GM23338 (cell line): Measurements from ENCODE around the gene PTAR1. TPM values are rescaled to one million over a fixed set of nuclear protein-coding genes. Genes with fewer than 3 reads are reported as not detected.
"Not testable (repeated sequence)": the region's sequence is repeated elsewhere in the genome, so short reads cannot be mapped to it uniquely, and the experiment has no call there.

Experiments
- ATAC-seq: fragments of 200-7000 bp; cut with Tn5 transposase; 3 replicates; pipeline ENCODE4 v1.9.1; 2020
- DNase-seq: peaks from one replicate; pipeline ENCODE4 v3.0.0-alpha.2; 2015; ENCODE audit warnings: low spot score
- H2AFZ ChIP-seq: fragments of 200-600 bp; sonication (generic); 2 replicates; pipeline ENCODE4 v1.8.0; 2016; ENCODE audit warnings: antibody characterized with exemption, mild to moderate bottlenecking, moderate library complexity
- H3F3A ChIP-seq: fragments of 200-600 bp; sonication (generic); replicated peaks from 2 replicates; pipeline ENCODE4 v1.8.0; 2017; ENCODE audit warnings: antibody characterized with exemption, mixed run types, low read depth
- H3K27ac ChIP-seq: fragments of 200-600 bp; sonication (generic); 2 replicates; pipeline ENCODE4 v1.6.1; 2016; ENCODE audit warnings: low read depth
- H3K27me3 ChIP-seq: fragments of 200-600 bp; sonication (generic); 2 replicates; pipeline ENCODE4 v1.8.0; 2016; ENCODE audit warnings: mild to moderate bottlenecking, mixed run types, moderate library complexity; ENCODE audit not compliant: insufficient read depth
- H3K36me3 ChIP-seq: fragments of 200-600 bp; sonication (generic); 2 replicates; pipeline ENCODE4 v1.8.0; 2016; ENCODE audit warnings: mild to moderate bottlenecking; ENCODE audit not compliant: insufficient read depth
- H3K4me1 ChIP-seq: fragments of 200-600 bp; sonication (generic); 2 replicates; pipeline ENCODE4 v1.8.0; 2016; ENCODE audit warnings: mild to moderate bottlenecking, moderate library complexity; ENCODE audit not compliant: insufficient read depth
- H3K4me2 ChIP-seq: fragments of 200-600 bp; sonication (generic); 2 replicates; pipeline ENCODE4 v1.7.1; 2017; ENCODE audit warnings: mixed run types
- H3K4me3 ChIP-seq: fragments of 200-600 bp; sonication (generic); 2 replicates; pipeline ENCODE4 v1.6.1; 2016; ENCODE audit warnings: mixed run types
- H3K79me2 ChIP-seq: fragments of 200-600 bp; sonication (generic); replicated peaks from 2 replicates; pipeline ENCODE4 v1.8.0; 2017; ENCODE audit warnings: mild to moderate bottlenecking; ENCODE audit not compliant: insufficient read depth
- H3K9me2 ChIP-seq: fragments of 200-600 bp; sonication (generic); 2 replicates; pipeline ENCODE4 v1.8.0; 2017; ENCODE audit not compliant: insufficient read depth
- H4K20me1 ChIP-seq: fragments of 200-600 bp; sonication (generic); replicated peaks from 2 replicates; pipeline ENCODE4 v1.8.0; 2017; ENCODE audit warnings: mild to moderate bottlenecking; ENCODE audit not compliant: insufficient read depth
- H3K27ac Mint-ChIP-seq: 2 replicates; pipeline ENCODE4 v1.8.0; 2020; ENCODE audit warnings: inconsistent platforms, mild to moderate bottlenecking, moderate library complexity, mixed read lengths
- H3K27me3 Mint-ChIP-seq: 3 replicates; pipeline ENCODE4 v1.8.0; 2022; ENCODE audit warnings: low read depth, mild to moderate bottlenecking, moderate library complexity, mixed read lengths, inconsistent platforms; ENCODE audit not compliant: insufficient read depth, poor library complexity
- H3K36me3 Mint-ChIP-seq: 3 replicates; pipeline ENCODE4 v1.8.0; 2021; ENCODE audit warnings: low read depth, mild to moderate bottlenecking, inconsistent platforms, moderate library complexity, mixed read lengths
- H3K4me1 Mint-ChIP-seq: 3 replicates; pipeline ENCODE4 v1.8.0; 2020; ENCODE audit warnings: mild to moderate bottlenecking, inconsistent platforms, mixed read lengths
- H3K4me3 Mint-ChIP-seq: 3 replicates; pipeline ENCODE4 v1.8.0; 2021; ENCODE audit warnings: moderate library complexity, mild to moderate bottlenecking, inconsistent platforms, mixed read lengths
- H3K9me3 Mint-ChIP-seq: 3 replicates; pipeline ENCODE4 v1.8.0; 2020; ENCODE audit warnings: moderate library complexity, mild to moderate bottlenecking, inconsistent platforms, mixed read lengths
- CREB1 ChIP-seq: fragments of 250-450 bp; sonication (Bioruptor Pico); IDR thresholded peaks from 2 replicates; pipeline ENCODE4 v1.5.0; 2020; ENCODE audit warnings: low read depth, mild to moderate bottlenecking, moderate library complexity
- ETS1 ChIP-seq: IDR thresholded peaks from 2 replicates; pipeline ENCODE4 v1.6.1; 2016; ENCODE audit warnings: antibody characterized with exemption
- EZH2 ChIP-seq: fragments of 200-600 bp; sonication (generic); IDR thresholded peaks from one replicate; pipeline ENCODE4 v1.8.0; 2017; ENCODE audit warnings: antibody characterized with exemption, mild to moderate bottlenecking, low read depth; ENCODE audit not compliant: unreplicated experiment
- EZH2phosphoT487 ChIP-seq: fragments of 200-600 bp; sonication (generic); IDR thresholded peaks from one replicate; pipeline ENCODE4 v1.8.1; 2018; ENCODE audit warnings: antibody characterized with exemption; ENCODE audit not compliant: unreplicated experiment
- NANOG ChIP-seq: IDR thresholded peaks from 2 replicates; pipeline ENCODE4 v1.6.1; 2016; ENCODE audit warnings: antibody characterized with exemption, borderline replicate concordance
- POLR2AphosphoS5 ChIP-seq: IDR thresholded peaks from 2 replicates; pipeline ENCODE4 v1.6.1; 2016; ENCODE audit warnings: antibody characterized with exemption, low read depth
- ZNF331 ChIP-seq: fragments of 250-450 bp; sonication (Bioruptor Pico); IDR thresholded peaks from 2 replicates; pipeline ENCODE4 v1.5.0; 2020; ENCODE audit warnings: low read depth, mild to moderate bottlenecking, moderate library complexity
- polyA plus RNA-seq: library from polyadenylated mRNA; unstranded; fragments of >200 nt; fragmentation: Nextera tagmentation; extraction: Ambion mirVana; gene quantifications from 2 replicates; pipeline ENCODE4 v1.2.1, GENCODE V29; 2016
- total RNA-seq: library from RNA; depleted of rRNA; stranded (reverse); fragments of >200 nt; shearing (Covaris generic); gene quantifications from 2 replicates; pipeline ENCODE4 v1.2.3, GENCODE V29; 2014
- TF ChIP-seq, protein P1 (sequence below): fragments of 250-450 bp; sonication (Bioruptor Pico); IDR thresholded peaks from 2 replicates; pipeline ENCODE4 v1.5.0; 2020; ENCODE audit warnings: mild to moderate bottlenecking, moderate library complexity

Gene PTAR1
- total and polyA plus RNA-seq, 2 experiments from 2014 or later, result 35.2 to 219 TPM

GRCh38 chr9:69805962-69806515, 46.2 kb upstream of the PTAR1 start:
- peak overlapping the region; percentile 60; the same call in 1 of the 2 replicates for H2AFZ ChIP-seq
- H3K4me2 ChIP-seq, result no peak overlapping the region
- Mint-ChIP-seq H3K27me3 (no peaks in the 10 kb centered on the region), H3K9me3 (no peaks in the 10 kb centered on the region), H3K36me3 (no peaks in the 10 kb centered on the region), H3K27ac (no peak overlapping the region), H3K4me3 (no peak overlapping the region), H3K4me1 (peaks cover 4% of the 10 kb centered on the region; the same call in 2 of the 3 replicates)
- H3K27ac ChIP-seq, result no peak overlapping the region
- H3K4me1 ChIP-seq, result no peaks in the 10 kb centered on the region
- no peaks in the 10 kb centered on the region for H3K27me3 ChIP-seq
- DNase-seq (no peak), ATAC-seq (no peak)
- no peaks in the 10 kb centered on the region for H4K20me1 ChIP-seq
- TF ChIP-seq POLR2AphosphoS5, result no peak
- TF ChIP-seq, protein P1, sequence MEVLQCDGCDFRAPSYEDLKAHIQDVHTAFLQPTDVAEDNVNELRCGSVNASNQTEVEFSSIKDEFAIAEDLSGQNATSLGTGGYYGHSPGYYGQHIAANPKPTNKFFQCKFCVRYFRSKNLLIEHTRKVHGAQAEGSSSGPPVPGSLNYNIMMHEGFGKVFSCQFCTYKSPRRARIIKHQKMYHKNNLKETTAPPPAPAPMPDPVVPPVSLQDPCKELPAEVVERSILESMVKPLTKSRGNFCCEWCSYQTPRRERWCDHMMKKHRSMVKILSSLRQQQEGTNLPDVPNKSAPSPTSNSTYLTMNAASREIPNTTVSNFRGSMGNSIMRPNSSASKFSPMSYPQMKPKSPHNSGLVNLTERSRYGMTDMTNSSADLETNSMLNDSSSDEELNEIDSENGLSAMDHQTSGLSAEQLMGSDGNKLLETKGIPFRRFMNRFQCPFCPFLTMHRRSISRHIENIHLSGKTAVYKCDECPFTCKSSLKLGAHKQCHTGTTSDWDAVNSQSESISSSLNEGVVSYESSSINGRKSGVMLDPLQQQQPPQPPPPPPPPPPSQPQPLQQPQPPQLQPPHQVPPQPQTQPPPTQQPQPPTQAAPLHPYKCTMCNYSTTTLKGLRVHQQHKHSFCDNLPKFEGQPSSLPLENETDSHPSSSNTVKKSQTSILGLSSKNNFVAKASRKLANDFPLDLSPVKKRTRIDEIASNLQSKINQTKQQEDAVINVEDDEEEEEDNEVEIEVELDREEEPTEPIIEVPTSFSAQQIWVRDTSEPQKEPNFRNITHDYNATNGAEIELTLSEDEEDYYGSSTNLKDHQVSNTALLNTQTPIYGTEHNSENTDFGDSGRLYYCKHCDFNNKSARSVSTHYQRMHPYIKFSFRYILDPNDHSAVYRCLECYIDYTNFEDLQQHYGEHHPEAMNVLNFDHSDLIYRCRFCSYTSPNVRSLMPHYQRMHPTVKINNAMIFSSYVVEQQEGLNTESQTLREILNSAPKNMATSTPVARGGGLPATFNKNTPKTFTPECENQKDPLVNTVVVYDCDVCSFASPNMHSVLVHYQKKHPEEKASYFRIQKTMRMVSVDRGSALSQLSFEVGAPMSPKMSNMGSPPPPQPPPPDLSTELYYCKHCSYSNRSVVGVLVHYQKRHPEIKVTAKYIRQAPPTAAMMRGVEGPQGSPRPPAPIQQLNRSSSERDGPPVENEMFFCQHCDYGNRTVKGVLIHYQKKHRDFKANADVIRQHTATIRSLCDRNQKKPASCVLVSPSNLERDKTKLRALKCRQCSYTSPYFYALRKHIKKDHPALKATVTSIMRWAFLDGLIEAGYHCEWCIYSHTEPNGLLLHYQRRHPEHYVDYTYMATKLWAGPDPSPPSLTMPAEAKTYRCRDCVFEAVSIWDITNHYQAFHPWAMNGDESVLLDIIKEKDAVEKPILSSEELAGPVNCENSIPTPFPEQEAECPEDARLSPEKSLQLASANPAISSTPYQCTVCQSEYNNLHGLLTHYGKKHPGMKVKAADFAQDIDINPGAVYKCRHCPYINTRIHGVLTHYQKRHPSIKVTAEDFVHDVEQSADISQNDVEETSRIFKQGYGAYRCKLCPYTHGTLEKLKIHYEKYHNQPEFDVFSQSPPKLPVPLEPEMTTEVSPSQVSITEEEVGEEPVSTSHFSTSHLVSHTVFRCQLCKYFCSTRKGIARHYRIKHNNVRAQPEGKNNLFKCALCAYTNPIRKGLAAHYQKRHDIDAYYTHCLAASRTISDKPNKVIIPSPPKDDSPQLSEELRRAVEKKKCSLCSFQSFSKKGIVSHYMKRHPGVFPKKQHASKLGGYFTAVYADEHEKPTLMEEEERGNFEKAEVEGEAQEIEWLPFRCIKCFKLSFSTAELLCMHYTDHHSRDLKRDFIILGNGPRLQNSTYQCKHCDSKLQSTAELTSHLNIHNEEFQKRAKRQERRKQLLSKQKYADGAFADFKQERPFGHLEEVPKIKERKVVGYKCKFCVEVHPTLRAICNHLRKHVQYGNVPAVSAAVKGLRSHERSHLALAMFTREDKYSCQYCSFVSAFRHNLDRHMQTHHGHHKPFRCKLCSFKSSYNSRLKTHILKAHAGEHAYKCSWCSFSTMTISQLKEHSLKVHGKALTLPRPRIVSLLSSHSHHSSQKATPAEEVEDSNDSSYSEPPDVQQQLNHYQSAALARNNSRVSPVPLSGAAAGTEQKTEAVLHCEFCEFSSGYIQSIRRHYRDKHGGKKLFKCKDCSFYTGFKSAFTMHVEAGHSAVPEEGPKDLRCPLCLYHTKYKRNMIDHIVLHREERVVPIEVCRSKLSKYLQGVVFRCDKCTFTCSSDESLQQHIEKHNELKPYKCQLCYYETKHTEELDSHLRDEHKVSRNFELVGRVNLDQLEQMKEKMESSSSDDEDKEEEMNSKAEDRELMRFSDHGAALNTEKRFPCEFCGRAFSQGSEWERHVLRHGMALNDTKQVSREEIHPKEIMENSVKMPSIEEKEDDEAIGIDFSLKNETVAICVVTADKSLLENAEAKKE, result no peak
- TF ChIP-seq EZH2phosphoT487, result no peak
- TF ChIP-seq CREB1 (CRISPR knock-in tag), result no peak
- H3F3A ChIP-seq, result no peaks in the 10 kb centered on the region
- no peak overlapping the region for H3K4me3 ChIP-seq
- H3K9me2 ChIP-seq, result peaks cover 13% of the 10 kb centered on the region
- H3K79me2 ChIP-seq, result no peaks in the 10 kb centered on the region
- no peaks in the 10 kb centered on the region for H3K36me3 ChIP-seq

- H3K36me3 Mint-ChIP-seq, result no peaks in the 10 kb centered on the region; the same call in 2 of the 3 replicates
- H3K27me3 Mint-ChIP-seq, result no peaks in the 10 kb centered on the region
- H3K4me2 ChIP-seq, result no peak overlapping the region
- H3K4me3 Mint-ChIP-seq, result no peak overlapping the region
- ATAC-seq (no peak), DNase-seq (no peak)
- H3K36me3 ChIP-seq, result no peaks in the 10 kb centered on the region
- H3K79me2 ChIP-seq, result no peaks in the 10 kb centered on the region
- H3K27ac Mint-ChIP-seq, result no peak overlapping the region
- no peaks in the 10 kb centered on the region for H3K27me3 ChIP-seq
- H3K9me2 ChIP-seq, result peaks cover 5% of the 10 kb centered on the region; the same call in 1 of the 2 replicates
- no peaks in the 10 kb centered on the region for H4K20me1 ChIP-seq
- H3F3A ChIP-seq, result no peaks in the 10 kb centered on the region
- peaks cover 9% of the 10 kb centered on the region; the same call in 2 of the 3 replicates for H3K9me3 Mint-ChIP-seq
- H2AFZ ChIP-seq, result peak overlapping the region; percentile 69; the same call in 1 of the 2 replicates
- no peaks in the 10 kb centered on the region for H3K4me1 ChIP-seq
- H3K27ac ChIP-seq, result no peak overlapping the region
- no peaks in the 10 kb centered on the region for H3K4me1 Mint-ChIP-seq
- TF ChIP-seq EZH2phosphoT487, result no peak
- TF ChIP-seq POLR2AphosphoS5, result no peak
- TF ChIP-seq ZNF331 (CRISPR knock-in tag), result no peak
- no peak for TF ChIP-seq EZH2
- no peak for TF ChIP-seq NANOG
- no peak for TF ChIP-seq ETS1
- H3K4me3 ChIP-seq, result no peak overlapping the region
Observed at GRCh38 chr9:69801989-69802388, 42.2 kb upstream of the PTAR1 start.

- not testable (repeated sequence) for H3K27me3 ChIP-seq, H3K9me3 Mint-ChIP-seq, H2AFZ ChIP-seq, H3K27ac ChIP-seq, H3K36me3 ChIP-seq, DNase-seq, H3K36me3 Mint-ChIP-seq, H3K4me3 Mint-ChIP-seq, H3K9me2 ChIP-seq, H3K79me2 ChIP-seq, H3K4me3 ChIP-seq, H3F3A ChIP-seq, H3K4me1 Mint-ChIP-seq, H3K4me2 ChIP-seq, H4K20me1 ChIP-seq, H3K4me1 ChIP-seq, H3K27ac Mint-ChIP-seq, H3K27me3 Mint-ChIP-seq, ATAC-seq
Observed at GRCh38 chr9:69800027-69800426, 40.2 kb upstream of the PTAR1 start.
